Gastrocnemius medialis (tissue), 4 donors: Measurements from ENCODE around the gene C6orf62.

Source experiments
- CTCF ChIP-seq, 5 experiments: fragments of 450-650 bp in 3 of 5; fragments of 200-600 bp in 2 of 5; sonication (generic) in 2 of 5; IDR thresholded peaks in 4 of 5; conservative IDR thresholded peaks in 1 of 5; 1 replicate in 4 of 5; 2 replicates in 1 of 5; pipeline ENCODE4 v1.5.1; 2016 to 2019; ENCODE audit warnings: antibody characterized with exemption in 5 of 5, mild to moderate bottlenecking in 3 of 5, moderate library complexity in 3 of 5
- POLR2A ChIP-seq, 2 donors: fragments of 450-650 bp; IDR thresholded peaks; one replicate each; pipeline ENCODE4 v1.6.1; 2017; ENCODE audit warnings: antibody characterized with exemption in 2 of 2, mild to moderate bottlenecking in 2 of 2, moderate library complexity in 2 of 2

GRCh38 chr6:24699521-24700359 is 19.2 kb downstream of the C6orf62 start:
- TF ChIP-seq CTCF (IDR thresholded peaks at IDR 0.05 in 4 of 5, conservative IDR thresholded peaks at IDR 0.05 in 1 of 5), result no peak
- no peak for TF ChIP-seq POLR2A (IDR thresholded peaks at IDR 0.05)
